GM18507 (cell line): Measurements from ENCODE around the gene TYW1.
"Not testable (repeated sequence)": the region's sequence is repeated elsewhere in the genome, so short reads cannot be mapped to it uniquely, and the experiment has no call there.

Source experiments
- DNase-seq: peaks from one replicate; pipeline ENCODE4 v3.0.0; 2011; ENCODE audit warnings: low read depth; ENCODE audit not compliant: insufficient read length; ENCODE audit errors: extremely low spot score
- FAIRE-seq: peaks from 2 replicates; lab custom pipeline; 2011; peaks lifted over from hg19 to GRCh38; lab: Jason Lieb, UNC

Gene TYW1

DNA sequence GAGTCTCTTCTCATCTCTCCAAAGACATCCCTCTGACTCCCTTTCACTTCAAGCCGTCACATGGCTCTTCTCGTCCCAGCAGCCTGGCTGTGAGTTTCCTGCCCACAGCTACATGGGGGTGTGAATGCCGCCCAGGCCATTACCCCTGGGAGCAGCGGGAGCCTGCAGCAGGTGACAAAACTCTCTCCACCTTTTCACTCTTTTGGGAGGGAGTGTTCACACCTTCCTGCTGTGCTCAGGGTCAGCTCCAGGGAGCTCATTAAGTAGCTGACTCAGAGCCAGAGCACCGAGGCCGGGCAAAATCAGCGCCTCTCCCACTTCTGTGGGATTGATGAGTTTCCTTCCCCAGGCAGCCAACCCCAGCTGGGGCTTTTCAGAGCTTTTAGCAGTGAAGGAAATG, 271.3 kb downstream of the TYW1 start:
- no peak for FAIRE-seq
- no peak for DNase-seq

DNA sequence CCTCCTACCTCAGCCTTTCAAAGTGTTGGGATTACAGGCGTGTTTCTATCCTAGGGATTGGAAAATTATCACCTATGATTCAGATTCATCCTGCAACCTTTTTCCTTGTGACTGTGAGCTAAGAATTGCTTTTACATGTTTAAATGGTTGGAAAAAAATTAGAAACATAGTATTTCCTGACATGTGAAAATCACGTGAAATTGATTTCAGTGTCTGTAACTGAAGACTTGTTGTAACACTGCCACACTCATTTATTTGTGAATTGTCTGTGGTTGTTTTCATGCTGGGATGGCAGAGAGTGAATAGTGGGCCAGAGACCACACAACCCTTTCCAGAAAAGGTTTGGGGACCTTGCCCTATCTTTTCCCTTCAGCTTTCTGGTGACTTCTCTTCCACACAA, 273.3 kb downstream of the TYW1 start:
- not testable (repeated sequence) for FAIRE-seq, DNase-seq
